HEK293 (cell line): ENCODE measurements around the gene KLHL10.

Experiments used
- CTCF ChIP-seq: fragments of 450-650 bp; formaldehyde crosslinking; IDR thresholded peaks from 2 replicates; pipeline ENCODE4 v1.5.1; 2016; ENCODE audit warnings: missing biosample characterization, missing genetic modification characterization
- ZNF174 ChIP-seq: fragments of 450-650 bp; formaldehyde crosslinking; IDR thresholded peaks from 2 replicates; pipeline ENCODE4 v1.5.0; 2017; ENCODE audit warnings: missing biosample characterization, mild to moderate bottlenecking, missing genetic modification characterization
- ZNF513 ChIP-seq: fragments of 450-650 bp; IDR thresholded peaks from 2 replicates; pipeline ENCODE4 v1.5.1; 2018; ENCODE audit warnings: missing biosample characterization, missing genetic modification characterization

DNA sequence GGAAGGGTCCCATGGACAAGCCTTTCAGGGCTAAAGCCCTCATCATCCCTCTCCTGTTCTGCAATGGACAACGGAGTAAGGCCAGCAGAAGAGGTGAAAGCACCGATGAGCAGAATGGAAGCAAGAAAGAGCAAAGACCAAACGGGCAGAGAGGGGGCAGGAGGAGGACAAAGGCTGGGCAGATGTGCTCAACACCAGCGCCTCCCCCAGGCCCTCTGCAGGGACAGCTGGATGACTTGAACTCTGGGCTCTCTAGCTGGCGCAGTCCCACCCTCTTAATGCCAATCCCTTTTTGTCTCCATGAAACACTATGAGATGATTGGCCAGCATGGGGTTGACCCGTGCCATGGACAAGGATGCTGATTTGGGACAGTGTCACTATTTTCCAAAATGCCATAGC lies 59.1 kb downstream of the KLHL10 start:
- TF ChIP-seq ZNF174 (tag by site-specific recombination) (no peak), CTCF (tag by site-specific recombination) (no peak), ZNF513 (no peak)
